SK-N-SH treated with all-trans-retinoic acid at 6 μM for 48 hours (cell line): ENCODE measurements around the gene UCK1.

ENCODE experiments used
- ATAC-seq: fragments of 200-7000 bp; cut with Tn5 transposase; 3 replicates; pipeline ENCODE4 v1.9.1; 2020; ENCODE audit warnings: mild to moderate bottlenecking, moderate library complexity
- ARNTL ChIP-seq: fragments of 450-650 bp; formaldehyde crosslinking; IDR thresholded peaks from 2 replicates; pipeline ENCODE4 v1.5.0; 2020; ENCODE audit warnings: low read depth, mild to moderate bottlenecking, moderate library complexity, borderline replicate concordance
- BACH2 ChIP-seq: fragments of 250-450 bp; sonication (Bioruptor Pico); IDR thresholded peaks from 2 replicates; pipeline ENCODE4 v1.9.0; 2021; ENCODE audit warnings: mild to moderate bottlenecking, borderline replicate concordance
- CSDC2 ChIP-seq: fragments of 250-450 bp; sonication (Bioruptor Pico); IDR thresholded peaks from 2 replicates; pipeline ENCODE4 v1.5.0; 2020; ENCODE audit warnings: mild to moderate bottlenecking, moderate library complexity
- ESRRG ChIP-seq: fragments of 250-450 bp; sonication (Bioruptor Pico); IDR thresholded peaks from 2 replicates; pipeline ENCODE4 v1.6.1; 2021; ENCODE audit warnings: mild to moderate bottlenecking
- GLIS3 ChIP-seq: fragments of 250-450 bp; sonication (Bioruptor Pico); IDR thresholded peaks from 2 replicates; pipeline ENCODE4 v1.5.0; 2020; ENCODE audit warnings: mild to moderate bottlenecking, moderate library complexity
- ISL1 ChIP-seq: fragments of 250-450 bp; sonication (Bioruptor Pico); IDR thresholded peaks from 2 replicates; pipeline ENCODE4 v2.1.2; 2022; ENCODE audit warnings: mild to moderate bottlenecking, moderate library complexity
- OSR1 ChIP-seq: fragments of 250-450 bp; sonication (Bioruptor Pico); IDR thresholded peaks from 2 replicates; pipeline ENCODE4 v1.8.0; 2022; ENCODE audit warnings: moderate library complexity, mild to moderate bottlenecking, inconsistent platforms
- PPARA ChIP-seq: fragments of 250-450 bp; sonication (Bioruptor Pico); IDR thresholded peaks from 2 replicates; pipeline ENCODE4 v1.5.0; 2020; ENCODE audit warnings: mild to moderate bottlenecking, borderline replicate concordance
- RARB ChIP-seq: fragments of 250-450 bp; sonication (Bioruptor Pico); IDR thresholded peaks from 2 replicates; pipeline ENCODE4 v1.8.0; 2021; ENCODE audit warnings: mild to moderate bottlenecking, moderate library complexity
- SNAI2 ChIP-seq: fragments of 250-450 bp; sonication (Bioruptor Pico); IDR thresholded peaks from 2 replicates; pipeline ENCODE4 v1.5.0; 2020; ENCODE audit warnings: mild to moderate bottlenecking, moderate library complexity
- TCF4 ChIP-seq: fragments of 250-450 bp; sonication (Bioruptor Pico); IDR thresholded peaks from 2 replicates; pipeline ENCODE4 v1.8.0; 2021; ENCODE audit warnings: mild to moderate bottlenecking, moderate library complexity, borderline replicate concordance
- TOX ChIP-seq: fragments of 250-450 bp; sonication (Bioruptor Pico); IDR thresholded peaks from 2 replicates; pipeline ENCODE4 v1.8.0; 2021; ENCODE audit warnings: mild to moderate bottlenecking, moderate library complexity, borderline replicate concordance
- ZC3H10 ChIP-seq: fragments of 250-450 bp; sonication (Bioruptor Pico); IDR thresholded peaks from 2 replicates; pipeline ENCODE4 v1.5.1; 2021; ENCODE audit warnings: mild to moderate bottlenecking, moderate library complexity
- ZFP3 ChIP-seq: fragments of 250-450 bp; sonication (Bioruptor Pico); IDR thresholded peaks from 2 replicates; pipeline ENCODE4 v1.5.0; 2020; ENCODE audit warnings: mild to moderate bottlenecking, moderate library complexity
- ZNF565 ChIP-seq: fragments of 450-650 bp; formaldehyde crosslinking; conservative IDR thresholded peaks from 2 replicates; pipeline ENCODE4 v1.5.0; 2020; ENCODE audit warnings: low read depth, mild to moderate bottlenecking, moderate library complexity
- ZNF70 ChIP-seq: fragments of 450-650 bp; formaldehyde crosslinking; IDR thresholded peaks from 2 replicates; pipeline ENCODE4 v1.5.0; 2020; ENCODE audit warnings: mild to moderate bottlenecking, moderate library complexity
- ZNF8 ChIP-seq: fragments of 450-650 bp; formaldehyde crosslinking; IDR thresholded peaks from 2 replicates; pipeline ENCODE4 v1.5.0; 2020; ENCODE audit warnings: mild to moderate bottlenecking, moderate library complexity
- TF ChIP-seq, protein P1 (sequence below): fragments of 250-450 bp; sonication (Bioruptor Pico); IDR thresholded peaks from 2 replicates; pipeline ENCODE4 v1.8.0; 2021; ENCODE audit warnings: low read depth, mild to moderate bottlenecking, moderate library complexity, borderline replicate concordance
- TF ChIP-seq, protein P2 (sequence below): fragments of 250-450 bp; sonication (Bioruptor Pico); IDR thresholded peaks from 2 replicates; pipeline ENCODE4 v1.8.0; 2020; ENCODE audit warnings: mild to moderate bottlenecking, moderate library complexity, borderline replicate concordance
- TF ChIP-seq, protein P3 (sequence below): fragments of 250-450 bp; sonication (Bioruptor Pico); IDR thresholded peaks from 2 replicates; pipeline ENCODE4 v1.5.0; 2020; ENCODE audit warnings: mild to moderate bottlenecking, moderate library complexity

UCK1 gene

DNA sequence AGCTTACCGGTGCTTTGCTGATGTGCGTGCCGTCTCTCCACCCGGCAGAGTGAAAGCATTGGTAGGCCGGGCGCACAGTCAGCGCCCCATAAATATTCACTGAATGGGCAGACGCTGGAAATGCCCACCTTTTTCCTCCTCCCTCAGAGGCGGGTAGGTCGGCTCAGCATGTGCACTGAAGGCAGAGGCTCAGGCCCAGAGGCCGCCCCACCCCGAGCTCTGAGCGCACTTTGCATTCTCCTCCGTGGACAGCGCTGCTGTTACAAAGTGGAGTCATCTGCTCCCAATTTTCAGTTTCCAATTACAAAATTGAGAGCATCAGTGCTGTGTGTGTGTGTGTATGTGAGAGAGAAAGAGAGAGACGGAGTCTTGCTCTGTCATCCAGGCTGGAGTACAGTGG, 10.6 kb downstream of the UCK1 start:
- no peak for ATAC-seq
- no peak for TF ChIP-seq CSDC2 (CRISPR knock-in tag)
- TF ChIP-seq, protein P1, sequence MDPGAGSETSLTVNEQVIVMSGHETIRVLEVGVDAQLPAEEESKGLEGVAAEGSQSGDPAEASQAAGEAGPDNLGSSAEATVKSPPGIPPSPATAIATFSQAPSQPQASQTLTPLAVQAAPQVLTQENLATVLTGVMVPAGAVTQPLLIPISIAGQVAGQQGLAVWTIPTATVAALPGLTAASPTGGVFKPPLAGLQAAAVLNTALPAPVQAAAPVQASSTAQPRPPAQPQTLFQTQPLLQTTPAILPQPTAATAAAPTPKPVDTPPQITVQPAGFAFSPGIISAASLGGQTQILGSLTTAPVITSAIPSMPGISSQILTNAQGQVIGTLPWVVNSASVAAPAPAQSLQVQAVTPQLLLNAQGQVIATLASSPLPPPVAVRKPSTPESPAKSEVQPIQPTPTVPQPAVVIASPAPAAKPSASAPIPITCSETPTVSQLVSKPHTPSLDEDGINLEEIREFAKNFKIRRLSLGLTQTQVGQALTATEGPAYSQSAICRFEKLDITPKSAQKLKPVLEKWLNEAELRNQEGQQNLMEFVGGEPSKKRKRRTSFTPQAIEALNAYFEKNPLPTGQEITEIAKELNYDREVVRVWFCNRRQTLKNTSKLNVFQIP (CRISPR knock-in tag) = no peak
- TF ChIP-seq PPARA = no peak
- TF ChIP-seq ESRRG = no peak
- no peak for TF ChIP-seq ISL1 (CRISPR knock-in tag)
- TF ChIP-seq TOX (CRISPR knock-in tag) = no peak
- TF ChIP-seq SNAI2 = no peak
- TF ChIP-seq TCF4 (CRISPR knock-in tag) = no peak
- no peak for TF ChIP-seq GLIS3 (CRISPR knock-in tag)
- no peak for TF ChIP-seq ZNF70 (CRISPR knock-in tag)
- no peak for TF ChIP-seq RARB (CRISPR knock-in tag)
- no peak for TF ChIP-seq ARNTL (CRISPR knock-in tag)
- no peak for TF ChIP-seq ZFP3

DNA sequence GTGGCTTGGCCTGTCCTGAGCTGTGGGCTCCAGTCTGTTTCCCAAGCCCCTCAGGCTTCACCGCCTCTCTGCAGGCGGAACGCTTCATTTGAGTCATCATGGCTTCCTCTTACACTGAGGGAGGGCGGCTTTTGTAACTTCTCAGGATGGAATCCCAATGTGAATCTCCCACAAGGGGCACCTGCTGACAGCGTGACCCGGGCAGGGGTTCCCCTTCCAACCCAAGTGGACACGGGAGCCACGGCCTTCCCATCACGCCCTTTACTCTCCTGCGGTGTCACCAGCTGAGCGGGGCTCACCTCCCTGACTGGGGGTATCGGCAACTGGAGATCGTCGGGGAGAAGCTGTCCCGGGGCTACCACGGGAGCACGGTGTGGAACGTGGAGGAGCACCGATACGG, 12.5 kb downstream of the UCK1 start:
- ATAC-seq = no peak
- TF ChIP-seq GLIS3 (CRISPR knock-in tag) = no peak
- TF ChIP-seq CSDC2 (CRISPR knock-in tag) = no peak
- TF ChIP-seq, protein P2, sequence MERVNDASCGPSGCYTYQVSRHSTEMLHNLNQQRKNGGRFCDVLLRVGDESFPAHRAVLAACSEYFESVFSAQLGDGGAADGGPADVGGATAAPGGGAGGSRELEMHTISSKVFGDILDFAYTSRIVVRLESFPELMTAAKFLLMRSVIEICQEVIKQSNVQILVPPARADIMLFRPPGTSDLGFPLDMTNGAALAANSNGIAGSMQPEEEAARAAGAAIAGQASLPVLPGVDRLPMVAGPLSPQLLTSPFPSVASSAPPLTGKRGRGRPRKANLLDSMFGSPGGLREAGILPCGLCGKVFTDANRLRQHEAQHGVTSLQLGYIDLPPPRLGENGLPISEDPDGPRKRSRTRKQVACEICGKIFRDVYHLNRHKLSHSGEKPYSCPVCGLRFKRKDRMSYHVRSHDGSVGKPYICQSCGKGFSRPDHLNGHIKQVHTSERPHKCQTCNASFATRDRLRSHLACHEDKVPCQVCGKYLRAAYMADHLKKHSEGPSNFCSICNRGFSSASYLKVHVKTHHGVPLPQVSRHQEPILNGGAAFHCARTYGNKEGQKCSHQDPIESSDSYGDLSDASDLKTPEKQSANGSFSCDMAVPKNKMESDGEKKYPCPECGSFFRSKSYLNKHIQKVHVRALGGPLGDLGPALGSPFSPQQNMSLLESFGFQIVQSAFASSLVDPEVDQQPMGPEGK (CRISPR knock-in tag) = no peak
- no peak for TF ChIP-seq RARB (CRISPR knock-in tag)
- TF ChIP-seq, protein P3, sequence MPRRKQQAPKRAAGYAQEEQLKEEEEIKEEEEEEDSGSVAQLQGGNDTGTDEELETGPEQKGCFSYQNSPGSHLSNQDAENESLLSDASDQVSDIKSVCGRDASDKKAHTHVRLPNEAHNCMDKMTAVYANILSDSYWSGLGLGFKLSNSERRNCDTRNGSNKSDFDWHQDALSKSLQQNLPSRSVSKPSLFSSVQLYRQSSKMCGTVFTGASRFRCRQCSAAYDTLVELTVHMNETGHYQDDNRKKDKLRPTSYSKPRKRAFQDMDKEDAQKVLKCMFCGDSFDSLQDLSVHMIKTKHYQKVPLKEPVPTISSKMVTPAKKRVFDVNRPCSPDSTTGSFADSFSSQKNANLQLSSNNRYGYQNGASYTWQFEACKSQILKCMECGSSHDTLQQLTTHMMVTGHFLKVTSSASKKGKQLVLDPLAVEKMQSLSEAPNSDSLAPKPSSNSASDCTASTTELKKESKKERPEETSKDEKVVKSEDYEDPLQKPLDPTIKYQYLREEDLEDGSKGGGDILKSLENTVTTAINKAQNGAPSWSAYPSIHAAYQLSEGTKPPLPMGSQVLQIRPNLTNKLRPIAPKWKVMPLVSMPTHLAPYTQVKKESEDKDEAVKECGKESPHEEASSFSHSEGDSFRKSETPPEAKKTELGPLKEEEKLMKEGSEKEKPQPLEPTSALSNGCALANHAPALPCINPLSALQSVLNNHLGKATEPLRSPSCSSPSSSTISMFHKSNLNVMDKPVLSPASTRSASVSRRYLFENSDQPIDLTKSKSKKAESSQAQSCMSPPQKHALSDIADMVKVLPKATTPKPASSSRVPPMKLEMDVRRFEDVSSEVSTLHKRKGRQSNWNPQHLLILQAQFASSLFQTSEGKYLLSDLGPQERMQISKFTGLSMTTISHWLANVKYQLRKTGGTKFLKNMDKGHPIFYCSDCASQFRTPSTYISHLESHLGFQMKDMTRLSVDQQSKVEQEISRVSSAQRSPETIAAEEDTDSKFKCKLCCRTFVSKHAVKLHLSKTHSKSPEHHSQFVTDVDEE (CRISPR knock-in tag) = no peak
- TF ChIP-seq PPARA = no peak

DNA sequence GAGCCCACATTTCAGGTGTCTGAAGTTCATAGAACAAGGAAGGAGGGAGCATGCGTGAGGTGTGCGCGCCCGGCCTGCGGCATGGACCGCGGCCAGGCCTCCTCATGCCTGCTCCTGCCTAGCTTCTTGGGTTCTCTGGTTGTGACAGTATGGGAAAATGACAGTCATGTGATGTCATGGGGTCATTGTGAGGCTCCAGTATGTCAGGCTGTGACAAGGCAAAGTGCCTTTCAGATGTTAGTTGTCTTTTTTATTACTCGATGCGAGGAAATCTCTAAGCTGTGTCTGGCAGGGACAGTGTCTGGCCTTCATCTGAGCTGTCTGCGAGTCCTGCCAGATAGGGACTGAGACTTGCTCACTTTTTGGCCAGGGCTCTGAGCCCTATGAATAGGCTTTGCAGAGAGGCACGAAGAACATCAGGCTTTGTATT, 13.3 kb downstream of the UCK1 start:
- no peak for TF ChIP-seq CSDC2 (CRISPR knock-in tag)
- no peak for TF ChIP-seq TCF4 (CRISPR knock-in tag)
- TF ChIP-seq, protein P1 (CRISPR knock-in tag) = no peak
- TF ChIP-seq TOX (CRISPR knock-in tag) = no peak
- TF ChIP-seq ISL1 (CRISPR knock-in tag) = no peak
- no peak for TF ChIP-seq ZC3H10 (CRISPR knock-in tag)
- TF ChIP-seq, protein P2 (CRISPR knock-in tag) = no peak
- TF ChIP-seq PPARA = no peak
- TF ChIP-seq GLIS3 (CRISPR knock-in tag) = no peak
- no peak for TF ChIP-seq BACH2 (CRISPR knock-in tag)
- TF ChIP-seq RARB (CRISPR knock-in tag) = no peak
- no peak for TF ChIP-seq ZFP3
- no peak for ATAC-seq

DNA sequence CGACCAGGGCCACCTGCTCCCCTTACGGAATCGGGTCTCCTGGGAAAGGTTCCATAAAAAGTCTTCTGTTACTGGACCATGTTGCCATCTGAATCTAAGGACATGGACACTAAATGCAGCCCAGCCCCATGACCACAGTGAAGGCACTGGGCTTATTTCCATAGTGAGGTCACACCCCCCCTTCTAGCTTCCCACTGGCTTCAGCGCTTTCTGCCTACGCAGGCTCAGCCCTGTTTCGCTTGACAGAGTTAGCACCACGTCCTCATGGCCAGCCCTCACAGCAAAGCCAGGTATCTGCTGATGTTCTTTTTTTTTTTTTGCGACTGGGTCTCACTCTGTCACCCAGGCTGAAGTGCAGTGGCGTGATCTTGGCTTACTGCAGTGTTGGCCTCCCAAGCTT, 14.1 kb downstream of the UCK1 start:
- ATAC-seq = no peak
- no peak for TF ChIP-seq ZNF8 (CRISPR knock-in tag)
- TF ChIP-seq RARB (CRISPR knock-in tag) = no peak
- TF ChIP-seq, protein P3 (CRISPR knock-in tag) = no peak
- no peak for TF ChIP-seq ZNF565 (CRISPR knock-in tag)
- no peak for TF ChIP-seq ZNF70 (CRISPR knock-in tag)
- TF ChIP-seq, protein P2 (CRISPR knock-in tag) = no peak
- no peak for TF ChIP-seq OSR1 (CRISPR knock-in tag)
- no peak for TF ChIP-seq BACH2 (CRISPR knock-in tag)
